ENCODE data around the gene SLC8A3. TPM values are rescaled to one million over a fixed set of nuclear protein-coding genes. Genes with fewer than 3 reads are reported as not detected.

Gene SLC8A3
- total RNA-seq, 1 donor from 2014 or later, result 0.24 TPM

GRCh38 chr14:70171726-70172125 is 17.0 kb downstream of the SLC8A3 start:
- no peaks in the 10 kb centered on the region for H4K20me1 ChIP-seq (ENCODE audit: low read depth)
- no peak overlapping the region for H2AFZ ChIP-seq (replicated peaks)
- no peaks in the 10 kb centered on the region for H3K36me3 ChIP-seq
- no peaks in the 10 kb centered on the region for H3K79me2 ChIP-seq (ENCODE audit: low read depth)
- no peak overlapping the region for H3K27ac ChIP-seq
- H3F3A ChIP-seq (ENCODE audit: low read depth), result no peaks in the 10 kb centered on the region
- H3K27me3 ChIP-seq, result no peaks in the 10 kb centered on the region
- no peaks in the 10 kb centered on the region for H3K9me3 ChIP-seq (ENCODE audit: low read depth)
- no peak for DNase-seq (ENCODE audit: low spot score)
- Mint-ChIP-seq H3K27ac (no peak overlapping the region), H3K9me3 (peaks cover 8% of the 10 kb centered on the region), H3K27me3 (ENCODE audit: insufficient read depth, low read depth) (peaks cover 7% of the 10 kb centered on the region), H3K36me3 (no peaks in the 10 kb centered on the region), H3K4me3 (no peak overlapping the region), H3K4me1 (no peaks in the 10 kb centered on the region)
- no peak overlapping the region for H3K9ac ChIP-seq
- H3K4me2 ChIP-seq, result no peak overlapping the region
- H3K4me3 ChIP-seq, result no peak overlapping the region
- TF ChIP-seq EZH2phosphoT487 (IDR thresholded peaks at IDR 0.05) (no peak), EZH2 (IDR thresholded peaks at IDR 0.05) (no peak), CTCF (IDR thresholded peaks at IDR 0.05) (no peak)
- H3K4me1 ChIP-seq, result no peaks in the 10 kb centered on the region

GRCh38 chr14:70170976-70171375 is 17.8 kb downstream of the SLC8A3 start:
- Histone ChIP-seq H3K4me2 (no peak overlapping the region), H3K27me3 (no peaks in the 10 kb centered on the region), H3F3A (ENCODE audit: low read depth) (no peaks in the 10 kb centered on the region), H3K27ac (no peak overlapping the region), H3K79me2 (ENCODE audit: low read depth) (no peaks in the 10 kb centered on the region), H3K9ac (no peak overlapping the region), H3K9me3 (ENCODE audit: low read depth) (no peaks in the 10 kb centered on the region), H3K4me1 (no peaks in the 10 kb centered on the region), H3K36me3 (no peaks in the 10 kb centered on the region), H4K20me1 (ENCODE audit: low read depth) (no peaks in the 10 kb centered on the region), H2AFZ (replicated peaks) (no peak overlapping the region), H3K4me3 (no peak overlapping the region)
- no peak overlapping the region for H3K4me3 Mint-ChIP-seq
- H3K9me3 Mint-ChIP-seq, result peaks cover 8% of the 10 kb centered on the region
- H3K27ac Mint-ChIP-seq, result no peak overlapping the region
- peaks cover 9% of the 10 kb centered on the region for H3K27me3 Mint-ChIP-seq (ENCODE audit: insufficient read depth, low read depth)
- DNase-seq (ENCODE audit: low spot score), result no peak
- no peaks in the 10 kb centered on the region for H3K4me1 Mint-ChIP-seq
- H3K36me3 Mint-ChIP-seq, result no peaks in the 10 kb centered on the region
- no peak for TF ChIP-seq CTCF (IDR thresholded peaks at IDR 0.05)
- TF ChIP-seq EZH2 (IDR thresholded peaks at IDR 0.05), result no peak
- no peak for TF ChIP-seq EZH2phosphoT487 (IDR thresholded peaks at IDR 0.05)

GRCh38 chr14:70168406-70168805 is 20.3 kb downstream of the SLC8A3 start:
- Histone ChIP-seq H3K4me2 (no peak overlapping the region), H4K20me1 (ENCODE audit: low read depth) (no peaks in the 10 kb centered on the region), H3K4me3 (no peak overlapping the region), H3K36me3 (no peaks in the 10 kb centered on the region), H3F3A (ENCODE audit: low read depth) (no peaks in the 10 kb centered on the region), H3K27me3 (no peaks in the 10 kb centered on the region), H3K9me3 (ENCODE audit: low read depth) (no peaks in the 10 kb centered on the region), H3K79me2 (ENCODE audit: low read depth) (no peaks in the 10 kb centered on the region), H3K27ac (no peak overlapping the region), H3K4me1 (no peaks in the 10 kb centered on the region), H2AFZ (replicated peaks) (no peak overlapping the region), H3K9ac (no peak overlapping the region)
- H3K4me3 Mint-ChIP-seq, result no peak overlapping the region
- peaks cover 8% of the 10 kb centered on the region for H3K9me3 Mint-ChIP-seq
- H3K27me3 Mint-ChIP-seq (ENCODE audit: insufficient read depth, low read depth), result peaks cover 7% of the 10 kb centered on the region
- no peaks in the 10 kb centered on the region for H3K4me1 Mint-ChIP-seq
- H3K36me3 Mint-ChIP-seq, result no peaks in the 10 kb centered on the region
- H3K27ac Mint-ChIP-seq, result no peak overlapping the region
- TF ChIP-seq CTCF (IDR thresholded peaks at IDR 0.05), result no peak
- no peak for TF ChIP-seq EZH2phosphoT487 (IDR thresholded peaks at IDR 0.05)
- DNase-seq (ENCODE audit: low spot score), result no peak

Measured in neural progenitor cell (in vitro differentiated cells).